Astrocyte (in vitro differentiated cells and primary cell): ENCODE measurements around the gene CD226. TPM values are rescaled to one million over a fixed set of nuclear protein-coding genes. Genes with fewer than 3 reads are reported as not detected.

Experiments
- DNase-seq: peaks from one replicate; pipeline ENCODE4 v3.0.0-alpha.2; 2010; ENCODE audit warnings: low read depth
- FAIRE-seq: peaks from 2 replicates; lab custom pipeline; 2011; peaks lifted over from hg19 to GRCh38; lab: Jason Lieb, UNC
- H2AFZ ChIP-seq: 2 replicates; pipeline ENCODE4 v1.6.0; 2012; ENCODE audit warnings: low read depth, low read length, inconsistent platforms
- H3K27ac ChIP-seq: 2 replicates; pipeline ENCODE4 v1.5.1; 2011; ENCODE audit warnings: low read depth, low read length, inconsistent platforms
- H3K27me3 ChIP-seq: 2 replicates; pipeline ENCODE4 v1.6.0; 2011; ENCODE audit warnings: low read length, inconsistent platforms; ENCODE audit not compliant: insufficient read depth
- H3K36me3 ChIP-seq: 2 replicates; pipeline ENCODE4 v1.5.1; 2011; ENCODE audit warnings: low read length, inconsistent platforms; ENCODE audit not compliant: insufficient read depth
- H3K4me1 ChIP-seq: 2 replicates; pipeline ENCODE4 v1.5.1; 2011; ENCODE audit warnings: low read length, inconsistent platforms; ENCODE audit not compliant: insufficient read depth
- H3K4me2 ChIP-seq: 2 replicates; pipeline ENCODE4 v1.6.0; 2012; ENCODE audit warnings: low read length, inconsistent platforms
- H3K4me3 ChIP-seq: 2 replicates; pipeline ENCODE4 v1.5.1; 2011; ENCODE audit warnings: low read depth, mild to moderate bottlenecking, low read length, inconsistent platforms; ENCODE audit not compliant: insufficient read depth
- H3K79me2 ChIP-seq: 2 replicates; pipeline ENCODE4 v1.6.0; 2012; ENCODE audit warnings: mild to moderate bottlenecking, low read length, inconsistent platforms; ENCODE audit not compliant: insufficient read depth
- H3K9ac ChIP-seq: 2 replicates; pipeline ENCODE4 v1.6.0; 2012; ENCODE audit warnings: mild to moderate bottlenecking, low read length, inconsistent platforms
- H3K9me3 ChIP-seq: 2 replicates; pipeline ENCODE4 v1.5.1; 2012; ENCODE audit warnings: low read depth, mild to moderate bottlenecking, low read length, inconsistent platforms; ENCODE audit not compliant: insufficient read depth
- H4K20me1 ChIP-seq: 2 replicates; pipeline ENCODE4 v1.6.0; 2012; ENCODE audit warnings: low read length, inconsistent platforms; ENCODE audit not compliant: insufficient read depth
- H3K27ac Mint-ChIP-seq: one replicate; pipeline ENCODE4 v1.8.0; 2021; ENCODE audit warnings: mild to moderate bottlenecking, mixed read lengths; ENCODE audit not compliant: unreplicated experiment
- H3K27me3 Mint-ChIP-seq: one replicate; pipeline ENCODE4 v1.8.0; 2021; ENCODE audit warnings: low read depth, mixed read lengths; ENCODE audit not compliant: unreplicated experiment
- H3K36me3 Mint-ChIP-seq: one replicate; pipeline ENCODE4 v1.8.0; 2021; ENCODE audit warnings: low read depth, mixed read lengths; ENCODE audit not compliant: unreplicated experiment
- H3K4me1 Mint-ChIP-seq: one replicate; pipeline ENCODE4 v1.8.0; 2021; ENCODE audit warnings: low read depth, mixed read lengths; ENCODE audit not compliant: unreplicated experiment
- H3K4me3 Mint-ChIP-seq: one replicate; pipeline ENCODE4 v1.8.0; 2021; ENCODE audit warnings: mild to moderate bottlenecking, moderate library complexity, mixed read lengths; ENCODE audit not compliant: unreplicated experiment
- H3K9me3 Mint-ChIP-seq: one replicate; pipeline ENCODE4 v1.8.0; 2021; ENCODE audit warnings: mild to moderate bottlenecking, mixed read lengths; ENCODE audit not compliant: unreplicated experiment
- CTCF ChIP-seq: IDR thresholded peaks from 2 replicates; pipeline ENCODE4 v1.5.1; 2011; ENCODE audit warnings: low read depth, mild to moderate bottlenecking, inconsistent platforms, low read length, moderate library complexity; ENCODE audit not compliant: insufficient read depth
- EZH2 ChIP-seq: IDR thresholded peaks from 2 replicates; pipeline ENCODE4 v1.6.1; 2012; ENCODE audit warnings: mild to moderate bottlenecking, low read length, inconsistent platforms; ENCODE audit not compliant: insufficient read depth
- total RNA-seq: library from RNA; stranded (reverse); gene quantifications from 2 replicates; pipeline ENCODE4 v1.2.1, GENCODE V29; 2021

Gene CD226
- total RNA-seq, 1 donor from 2014 or later: 0.07 TPM

- Mint-ChIP-seq H3K27ac (no peak overlapping the region), H3K4me1 (no peaks in the 10 kb centered on the region), H3K27me3 (no peaks in the 10 kb centered on the region), H3K9me3 (no peaks in the 10 kb centered on the region), H3K36me3 (no peaks in the 10 kb centered on the region), H3K4me3 (no peak overlapping the region)
- Histone ChIP-seq H3K9ac (no peak overlapping the region), H3K4me1 (peaks cover 11% of the 10 kb centered on the region), H3K4me3 (peak overlapping the region; percentile 18), H3K79me2 (no peaks in the 10 kb centered on the region), H3K27ac (no peak overlapping the region), H4K20me1 (no peaks in the 10 kb centered on the region), H3K4me2 (peak overlapping the region; percentile 63), H3K27me3 (no peaks in the 10 kb centered on the region), H3K9me3 (no peaks in the 10 kb centered on the region), H3K36me3 (no peaks in the 10 kb centered on the region), H2AFZ (peak overlapping the region; percentile 50)
- DNase-seq (peak; percentile 61), FAIRE-seq (no peak)
- TF ChIP-seq CTCF: no peak
- TF ChIP-seq EZH2: no peak
Measured at GRCh38 chr18:69840445-69840844, 107.2 kb downstream of the CD226 start.

- no peaks in the 10 kb centered on the region for H3K27me3 ChIP-seq
- H3K36me3 ChIP-seq: no peaks in the 10 kb centered on the region
- no peak for FAIRE-seq
- Mint-ChIP-seq H3K27me3 (no peaks in the 10 kb centered on the region), H3K4me1 (no peaks in the 10 kb centered on the region), H3K27ac (no peak overlapping the region), H3K4me3 (no peak overlapping the region), H3K9me3 (no peaks in the 10 kb centered on the region), H3K36me3 (no peaks in the 10 kb centered on the region)
- no peaks in the 10 kb centered on the region for H4K20me1 ChIP-seq
- peak overlapping the region; percentile 50 for H2AFZ ChIP-seq
- no peaks in the 10 kb centered on the region for H3K9me3 ChIP-seq
- no peak for DNase-seq
- H3K4me3 ChIP-seq: peak overlapping the region; percentile 18
- no peak overlapping the region for H3K9ac ChIP-seq
- TF ChIP-seq CTCF (no peak), EZH2 (no peak)
- H3K79me2 ChIP-seq: no peaks in the 10 kb centered on the region
- H3K27ac ChIP-seq: no peak overlapping the region
- H3K4me2 ChIP-seq: peak overlapping the region; percentile 63
- peaks cover 11% of the 10 kb centered on the region for H3K4me1 ChIP-seq
Measured at GRCh38 chr18:69840001-69840400, 107.7 kb downstream of the CD226 start.

- Histone ChIP-seq H3K27me3 (no peaks in the 10 kb centered on the region), H3K79me2 (no peaks in the 10 kb centered on the region), H4K20me1 (no peaks in the 10 kb centered on the region), H3K4me2 (no peak overlapping the region), H2AFZ (no peak overlapping the region), H3K9me3 (no peaks in the 10 kb centered on the region), H3K9ac (no peak overlapping the region), H3K4me1 (peaks cover 11% of the 10 kb centered on the region), H3K27ac (no peak overlapping the region), H3K4me3 (no peak overlapping the region), H3K36me3 (no peaks in the 10 kb centered on the region)
- no peaks in the 10 kb centered on the region for H3K4me1 Mint-ChIP-seq
- H3K27me3 Mint-ChIP-seq: no peaks in the 10 kb centered on the region
- H3K36me3 Mint-ChIP-seq: no peaks in the 10 kb centered on the region
- FAIRE-seq (no peak), DNase-seq (no peak)
- H3K9me3 Mint-ChIP-seq: no peaks in the 10 kb centered on the region
- H3K27ac Mint-ChIP-seq: no peak overlapping the region
- H3K4me3 Mint-ChIP-seq: no peak overlapping the region
- TF ChIP-seq CTCF (no peak), EZH2 (no peak)
Measured at GRCh38 chr18:69839497-69839896, 108.2 kb downstream of the CD226 start.
